ENCODE results near the gene TNNI3K.

TNNI3K gene

GRCh38 chr1:74584185-74584584, 349.0 kb downstream of the TNNI3K start:
- DNase-seq: no peak

GRCh38 chr1:74586253-74586897, 351.2 kb downstream of the TNNI3K start:
- DNase-seq: no peak

- DNase-seq: no peak
Observed at GRCh38 chr1:74587888-74588287, 352.7 kb downstream of the TNNI3K start.

GRCh38 chr1:74590288-74590687, 355.1 kb downstream of the TNNI3K start:
- DNase-seq: no peak

GRCh38 chr1:74591949-74592348, 356.8 kb downstream of the TNNI3K start:
- no peak for DNase-seq

- DNase-seq: no peak
Observed at GRCh38 chr1:74592580-74593355, 357.6 kb downstream of the TNNI3K start.

All from activated CD4-positive, CD25-positive, alpha-beta regulatory T cell treated with anti-CD3 and anti-CD28 coated beads, Interleukin-2, amount 50 U/mL, for 72 hours (primary cell).